Spleen (tissue), 7 donors: ENCODE results near the gene UBP1.

ENCODE experiments used
- CTCF ChIP-seq, 11 experiments: fragments of 200-600 bp in 7 of 11; fragments of 450-650 bp in 4 of 11; sonication (generic) in 4 of 11; IDR thresholded peaks in 8 of 11; conservative IDR thresholded peaks in 3 of 11; 1 replicate in 7 of 11; 2 replicates in 4 of 11; pipeline versions ENCODE4 v1.4.0 to v1.8.0; 2016 to 2021; ENCODE audit warnings: antibody characterized with exemption in 11 of 11, inconsistent platforms in 4 of 11, mild to moderate bottlenecking in 1 of 11
- POLR2A ChIP-seq, 3 donors: fragments of 450-650 bp; IDR thresholded peaks; one replicate each; pipeline ENCODE4 v1.5.1; 2017; ENCODE audit warnings: antibody characterized with exemption in 3 of 3, mild to moderate bottlenecking in 1 of 3
- POLR2AphosphoS5 ChIP-seq, 3 donors: sonication (generic); formaldehyde crosslinking; IDR thresholded peaks; one replicate each; pipeline ENCODE4 v1.5.1; 2017; ENCODE audit warnings: antibody characterized with exemption in 3 of 3
- donor health status: DM: no; HTN: no; CAD: no; lungs with moderate emphysema.
- donor health status: DM: no; HTN: no; CAD: no.
- donor health status: DM: no; HTN: no; CAD: no.

GRCh38 chr3:33339758-33340157, 100.4 kb downstream of the UBP1 start:
- TF ChIP-seq CTCF (IDR thresholded peaks at IDR 0.05 in 8 of 11, conservative IDR thresholded peaks at IDR 0.05 in 3 of 11), result no peak
- TF ChIP-seq POLR2A (IDR thresholded peaks at IDR 0.05), result no peak
- TF ChIP-seq POLR2AphosphoS5 (IDR thresholded peaks at IDR 0.05), result no peak
